ENCODE results near the gene MGAT4A.

Gene MGAT4A

DNA sequence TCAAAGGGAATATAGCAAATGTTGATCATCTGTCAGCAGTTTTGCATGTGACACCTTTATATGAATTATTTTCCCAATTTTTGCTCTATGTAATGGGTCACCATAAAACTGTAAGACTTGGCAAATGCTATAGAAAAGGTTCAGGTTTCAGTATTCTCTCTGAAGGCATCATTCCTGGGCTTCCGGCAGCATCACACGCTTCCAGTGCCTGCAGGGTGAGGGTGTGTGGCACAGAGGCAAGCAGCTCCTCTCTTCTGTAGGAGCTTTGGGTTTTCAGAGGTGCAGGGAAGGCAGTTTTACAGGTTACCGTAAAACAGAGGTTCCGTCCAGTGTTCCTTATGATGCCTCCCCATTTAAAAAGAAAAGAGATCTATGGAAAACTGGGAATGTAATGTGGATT is 141.4 kb downstream of the MGAT4A start:
- H3K4me3 ChIP-seq (replicated peaks in 1 of 2; ENCODE audit: low read depth in 2 of 2, low read length in 2 of 2): no peak overlapping the region
- DNase-seq (ENCODE audit: low read depth in 2 of 2): no peak
- TF ChIP-seq, protein P1, sequence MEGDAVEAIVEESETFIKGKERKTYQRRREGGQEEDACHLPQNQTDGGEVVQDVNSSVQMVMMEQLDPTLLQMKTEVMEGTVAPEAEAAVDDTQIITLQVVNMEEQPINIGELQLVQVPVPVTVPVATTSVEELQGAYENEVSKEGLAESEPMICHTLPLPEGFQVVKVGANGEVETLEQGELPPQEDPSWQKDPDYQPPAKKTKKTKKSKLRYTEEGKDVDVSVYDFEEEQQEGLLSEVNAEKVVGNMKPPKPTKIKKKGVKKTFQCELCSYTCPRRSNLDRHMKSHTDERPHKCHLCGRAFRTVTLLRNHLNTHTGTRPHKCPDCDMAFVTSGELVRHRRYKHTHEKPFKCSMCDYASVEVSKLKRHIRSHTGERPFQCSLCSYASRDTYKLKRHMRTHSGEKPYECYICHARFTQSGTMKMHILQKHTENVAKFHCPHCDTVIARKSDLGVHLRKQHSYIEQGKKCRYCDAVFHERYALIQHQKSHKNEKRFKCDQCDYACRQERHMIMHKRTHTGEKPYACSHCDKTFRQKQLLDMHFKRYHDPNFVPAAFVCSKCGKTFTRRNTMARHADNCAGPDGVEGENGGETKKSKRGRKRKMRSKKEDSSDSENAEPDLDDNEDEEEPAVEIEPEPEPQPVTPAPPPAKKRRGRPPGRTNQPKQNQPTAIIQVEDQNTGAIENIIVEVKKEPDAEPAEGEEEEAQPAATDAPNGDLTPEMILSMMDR (IDR thresholded peaks at IDR 0.05; ENCODE audit: low read depth, low read length): no peak

DNA sequence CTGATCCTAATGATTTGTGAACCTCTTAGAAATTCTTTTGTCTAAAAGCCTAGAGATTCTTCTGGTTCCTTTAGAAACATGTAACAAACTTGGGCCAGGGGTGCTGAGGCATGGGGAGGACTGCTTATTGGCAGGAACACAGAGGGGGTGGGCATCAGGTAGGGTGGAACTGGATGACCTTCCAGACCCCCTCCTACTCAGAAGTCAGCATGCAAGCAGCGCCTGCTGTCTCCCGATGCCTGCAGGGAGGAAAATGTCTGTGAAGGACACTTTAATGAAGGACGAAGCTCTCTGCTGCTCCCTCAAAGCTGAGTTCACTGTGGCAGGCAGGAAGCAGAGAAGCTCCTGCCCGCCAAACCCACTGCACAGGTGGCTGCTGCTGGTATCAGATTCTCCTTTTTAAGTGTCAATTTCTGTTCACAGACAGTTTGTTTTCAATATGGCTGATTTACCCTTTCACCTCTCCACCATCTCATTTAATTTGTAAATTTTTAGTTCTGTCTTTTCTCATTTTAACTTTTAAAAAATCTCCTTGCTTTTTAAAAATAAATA is 142.0 kb downstream of the MGAT4A start:
- DNase-seq (ENCODE audit: low read depth in 2 of 2): no peak
- TF ChIP-seq, protein P1 (IDR thresholded peaks at IDR 0.05; ENCODE audit: low read depth, low read length): no peak

DNA sequence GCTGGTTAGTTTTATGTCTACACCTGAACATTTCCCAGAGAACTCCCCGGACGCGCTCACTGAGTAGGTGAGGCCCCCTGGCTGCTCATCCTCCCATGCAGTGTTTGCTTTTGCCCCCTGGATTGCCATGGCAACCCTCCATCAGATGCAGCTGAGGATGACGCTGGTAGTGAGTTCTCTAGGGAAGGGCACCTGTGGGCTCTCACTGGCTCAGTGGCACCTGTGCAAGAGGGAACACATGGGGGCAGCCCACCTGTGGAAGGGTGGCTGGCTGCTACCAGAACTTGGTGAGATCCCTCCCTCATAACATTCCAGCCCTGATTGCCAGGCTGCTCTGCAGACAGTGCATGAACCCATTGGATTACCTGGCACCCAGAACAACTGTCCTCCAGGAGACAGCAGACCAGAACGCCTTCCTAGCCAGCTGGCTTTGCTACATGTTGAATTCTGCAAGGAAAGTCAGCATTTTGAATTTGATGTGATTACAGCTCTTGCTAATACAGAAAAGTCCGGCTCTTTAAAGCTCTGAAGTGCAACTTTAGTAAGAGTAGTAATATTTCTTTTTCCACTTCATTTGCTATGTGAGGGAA is 144.3 kb downstream of the MGAT4A start:
- TF ChIP-seq, protein P1 (IDR thresholded peaks at IDR 0.05; ENCODE audit: low read depth, low read length): no peak
- H3K4me3 ChIP-seq (replicated peaks in 1 of 2; ENCODE audit: low read depth in 2 of 2, low read length in 2 of 2): no peak overlapping the region
- DNase-seq (ENCODE audit: low read depth in 2 of 2): no peak

More for the DNA sequence above, 142.0 kb downstream of the MGAT4A start:
- H3K4me3 ChIP-seq (replicated peaks in 1 of 2; ENCODE audit: low read depth in 2 of 2, low read length in 2 of 2): no peak overlapping the region

DNA sequence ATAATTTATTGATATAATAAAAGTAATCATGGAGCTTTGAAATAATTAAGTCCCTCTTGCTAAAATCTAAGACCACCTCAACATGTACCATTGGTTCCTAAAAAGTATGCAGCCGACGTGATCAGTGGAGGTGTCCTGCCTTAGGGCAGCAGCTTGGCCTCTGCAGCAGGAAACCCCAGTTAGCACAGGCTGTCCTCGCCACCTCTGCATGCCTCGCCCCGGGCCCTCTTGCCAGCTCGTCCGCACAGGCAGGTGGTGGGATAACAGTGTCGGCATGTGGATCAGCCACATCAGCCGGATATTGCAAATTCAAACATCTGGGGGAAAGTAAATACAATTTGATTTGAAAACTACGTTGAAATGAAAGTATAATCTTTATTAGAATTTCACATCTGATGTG is 145.5 kb downstream of the MGAT4A start:
- TF ChIP-seq, protein P1 (IDR thresholded peaks at IDR 0.05; ENCODE audit: low read depth, low read length): no peak
- DNase-seq (ENCODE audit: low read depth in 2 of 2): no peak
- no peak overlapping the region for H3K4me3 ChIP-seq (replicated peaks in 1 of 2; ENCODE audit: low read depth in 2 of 2, low read length in 2 of 2)

DNA sequence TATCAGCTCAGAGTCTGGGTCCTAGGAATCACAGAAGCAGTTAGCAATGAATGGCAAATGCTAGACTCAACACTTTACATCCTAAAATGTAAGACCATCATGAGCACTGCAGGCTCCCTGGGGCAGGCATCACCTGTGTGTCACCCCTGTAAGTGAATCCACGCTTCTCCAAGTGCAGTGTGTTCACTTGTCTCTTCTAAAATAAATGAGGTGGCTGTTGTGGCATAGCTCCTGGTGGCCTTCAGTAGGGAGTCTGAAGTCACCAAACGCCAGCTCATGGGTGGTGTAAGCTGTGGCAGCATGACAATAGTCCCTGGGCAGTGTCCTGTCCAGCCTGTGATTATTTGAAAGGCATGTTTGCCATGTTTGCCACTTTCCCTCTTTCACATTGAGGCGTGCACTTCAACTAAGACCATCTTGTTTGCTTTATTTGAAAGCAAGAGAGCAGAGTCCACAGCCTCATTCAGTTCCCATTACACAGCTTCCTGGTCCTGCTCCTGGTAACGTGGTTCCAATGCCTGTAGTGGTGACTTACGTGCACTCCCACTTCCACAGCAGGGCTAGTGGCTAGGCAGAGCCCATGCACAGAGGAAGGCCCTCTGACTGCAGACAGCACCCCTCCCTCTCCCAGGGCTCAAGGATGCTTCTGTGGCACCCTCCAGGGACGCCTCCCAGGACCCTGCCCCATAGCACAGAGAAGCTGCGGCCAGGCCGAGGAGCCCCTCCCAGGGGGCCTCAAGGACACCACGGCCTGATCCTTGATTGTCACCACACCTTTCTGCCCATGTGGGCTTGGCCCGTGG is 146.9 kb downstream of the MGAT4A start:
- no peak for DNase-seq (ENCODE audit: low read depth in 2 of 2)

DNA sequence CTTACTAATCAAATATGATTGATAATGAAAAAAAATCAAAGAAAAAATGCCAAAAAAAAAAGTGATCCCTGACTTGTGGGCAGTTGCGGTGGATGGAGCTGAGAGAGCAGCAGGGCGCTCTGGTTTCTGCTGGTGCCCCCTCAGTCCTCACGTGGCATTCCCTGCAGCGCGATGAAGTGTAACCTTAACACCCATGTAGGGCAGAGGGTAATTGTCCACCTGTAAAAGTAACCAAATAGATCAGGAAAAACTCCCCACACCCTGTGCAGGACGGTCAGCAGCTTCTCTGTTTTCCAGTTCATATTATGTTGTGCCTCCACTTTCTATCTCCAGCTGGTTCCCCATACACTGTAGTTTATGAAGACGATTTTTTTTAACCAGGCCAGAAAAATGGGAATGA is 147.7 kb downstream of the MGAT4A start:
- no peak for DNase-seq (ENCODE audit: low read depth in 2 of 2)
- TF ChIP-seq, protein P1 (IDR thresholded peaks at IDR 0.05; ENCODE audit: low read depth, low read length): no peak
- no peak overlapping the region for H3K4me3 ChIP-seq (replicated peaks in 1 of 2; ENCODE audit: low read depth in 2 of 2, low read length in 2 of 2)

More for the DNA sequence above, 146.9 kb downstream of the MGAT4A start:
- TF ChIP-seq, protein P1 (IDR thresholded peaks at IDR 0.05; ENCODE audit: low read depth, low read length): no peak
- H3K4me3 ChIP-seq (replicated peaks in 1 of 2; ENCODE audit: low read depth in 2 of 2, low read length in 2 of 2): no peak overlapping the region

Measured in cardiac fibroblast (primary cell).